IPS-15b (cell line): ENCODE data around the gene ZNF585A.
"Not testable (repeated sequence)": the region's sequence is repeated elsewhere in the genome, so short reads cannot be mapped to it uniquely, and the experiment has no call there.

Experiments
- H3K27me3 ChIP-seq: one replicate; pipeline ENCODE4 v1.6.1; 2013; ENCODE audit warnings: low read length; ENCODE audit not compliant: control insufficient read depth, insufficient read depth
- H3K36me3 ChIP-seq: one replicate; pipeline ENCODE4 v1.6.1; 2013; ENCODE audit warnings: low read length; ENCODE audit not compliant: control insufficient read depth, insufficient read depth
- H3K4me1 ChIP-seq: one replicate; pipeline ENCODE4 v1.6.1; 2013; ENCODE audit warnings: mild to moderate bottlenecking, low read length; ENCODE audit not compliant: control insufficient read depth, insufficient read depth
- H3K4me3 ChIP-seq: one replicate; pipeline ENCODE4 v1.5.1; 2013; ENCODE audit warnings: low read depth, low read length
- H3K9ac ChIP-seq: one replicate; pipeline ENCODE4 v1.6.1; 2013; ENCODE audit warnings: low read depth, mild to moderate bottlenecking, low read length
- H3K9me3 ChIP-seq: one replicate; pipeline ENCODE4 v1.6.1; 2013; ENCODE audit warnings: mild to moderate bottlenecking, low read length; ENCODE audit not compliant: control insufficient read depth, insufficient read depth

ZNF585A gene

GRCh38 chr19:37148214-37148613 lies 24.3 kb downstream of the ZNF585A start:
- Histone ChIP-seq H3K9ac (no peak overlapping the region), H3K27me3 (no peaks in the 10 kb centered on the region), H3K9me3 (peaks cover 14% of the 10 kb centered on the region), H3K4me3 (no peak overlapping the region), H3K4me1 (no peaks in the 10 kb centered on the region), H3K36me3 (peaks cover 13% of the 10 kb centered on the region)

DNA sequence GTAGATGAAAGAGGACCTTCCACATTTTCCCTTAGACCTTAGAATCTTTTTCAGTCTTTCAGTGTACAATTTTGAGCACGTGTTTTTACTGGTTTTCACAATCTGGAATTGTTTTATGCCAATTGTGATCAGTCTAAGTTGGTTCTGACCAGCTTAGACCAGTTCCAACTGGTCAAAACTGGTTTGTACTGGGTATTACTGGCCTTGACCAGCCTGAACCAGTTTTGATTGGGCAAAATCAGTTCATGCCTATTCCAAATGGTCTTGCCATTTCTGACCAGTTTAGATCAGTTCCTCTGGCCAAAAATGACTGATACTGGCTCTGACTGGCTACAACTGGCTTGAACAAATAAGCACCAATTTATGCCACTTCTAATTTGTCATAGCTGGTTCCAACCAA lies 36.4 kb downstream of the ZNF585A start:
- no peaks in the 10 kb centered on the region for H3K27me3 ChIP-seq
- peaks cover 28% of the 10 kb centered on the region for H3K9me3 ChIP-seq
- H3K36me3 ChIP-seq = no peaks in the 10 kb centered on the region
- H3K9ac ChIP-seq = no peak overlapping the region
- H3K4me1 ChIP-seq = no peaks in the 10 kb centered on the region
- no peak overlapping the region for H3K4me3 ChIP-seq

DNA sequence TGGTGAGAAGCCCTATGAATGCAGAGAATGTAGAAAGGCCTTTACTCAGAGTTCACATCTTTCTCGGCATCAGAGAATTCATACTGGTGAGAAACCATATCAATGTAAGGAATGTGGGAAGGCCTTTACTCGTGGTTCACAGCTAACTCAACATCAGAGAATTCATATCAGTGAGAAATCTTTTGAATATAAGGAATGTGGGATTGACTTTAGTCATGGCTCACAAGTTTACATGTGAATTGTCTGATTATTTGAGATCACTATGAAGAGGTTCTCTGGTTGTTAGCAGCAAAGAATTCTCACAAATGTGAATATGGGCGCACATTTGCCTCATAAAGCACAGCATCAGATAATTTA lies 43.7 kb downstream of the ZNF585A start:
- H3K36me3 ChIP-seq = peaks cover 15% of the 10 kb centered on the region
- peaks cover 63% of the 10 kb centered on the region for H3K9me3 ChIP-seq
- H3K4me1 ChIP-seq = no peaks in the 10 kb centered on the region
- no peaks in the 10 kb centered on the region for H3K27me3 ChIP-seq
- no peak overlapping the region for H3K9ac ChIP-seq
- no peak overlapping the region for H3K4me3 ChIP-seq

GRCh38 chr19:37127999-37128820 lies 44.3 kb downstream of the ZNF585A start:
- H3K36me3 ChIP-seq = peaks cover 15% of the 10 kb centered on the region
- peak overlapping the region; percentile 18 for H3K4me3 ChIP-seq
- no peaks in the 10 kb centered on the region for H3K4me1 ChIP-seq
- peaks cover 59% of the 10 kb centered on the region for H3K9me3 ChIP-seq
- H3K9ac ChIP-seq = no peak overlapping the region
- H3K27me3 ChIP-seq = no peaks in the 10 kb centered on the region

GRCh38 chr19:37122093-37122492 lies 50.4 kb downstream of the ZNF585A start:
- H3K9me3 ChIP-seq = peaks cover 31% of the 10 kb centered on the region
- not testable (repeated sequence) for H3K27me3 ChIP-seq, H3K4me1 ChIP-seq, H3K4me3 ChIP-seq, H3K9ac ChIP-seq, H3K36me3 ChIP-seq

GRCh38 chr19:37114001-37114400 lies 58.5 kb downstream of the ZNF585A start:
- H3K9me3 ChIP-seq = peaks cover 30% of the 10 kb centered on the region
- peaks cover 3% of the 10 kb centered on the region for H3K36me3 ChIP-seq
- no peak overlapping the region for H3K9ac ChIP-seq
- H3K4me1 ChIP-seq = no peaks in the 10 kb centered on the region
- no peak overlapping the region for H3K4me3 ChIP-seq
- no peaks in the 10 kb centered on the region for H3K27me3 ChIP-seq

DNA sequence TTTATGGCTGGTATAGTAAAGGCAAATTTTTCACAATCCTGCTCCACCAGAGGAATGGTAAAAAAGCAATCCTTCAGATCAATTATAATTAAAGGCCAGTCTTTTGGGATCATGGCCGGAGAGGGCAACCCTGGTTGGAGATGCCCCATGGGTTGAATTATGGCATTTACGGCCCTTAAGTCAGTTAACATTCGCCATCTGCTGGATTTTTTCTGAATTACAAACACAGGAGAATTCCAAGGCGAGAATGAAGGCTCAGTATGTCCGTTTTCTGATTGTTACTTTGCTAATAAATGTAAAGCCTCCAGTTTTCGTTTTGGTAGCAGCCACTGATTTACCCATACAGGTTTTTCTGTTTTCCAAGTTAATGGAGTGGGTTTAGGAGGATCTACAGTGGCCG lies 60.7 kb downstream of the ZNF585A start:
- H3K4me3 ChIP-seq, H3K9ac ChIP-seq, H3K36me3 ChIP-seq, H3K27me3 ChIP-seq, H3K4me1 ChIP-seq: not testable (repeated sequence)
- H3K9me3 ChIP-seq = peaks cover 30% of the 10 kb centered on the region

DNA sequence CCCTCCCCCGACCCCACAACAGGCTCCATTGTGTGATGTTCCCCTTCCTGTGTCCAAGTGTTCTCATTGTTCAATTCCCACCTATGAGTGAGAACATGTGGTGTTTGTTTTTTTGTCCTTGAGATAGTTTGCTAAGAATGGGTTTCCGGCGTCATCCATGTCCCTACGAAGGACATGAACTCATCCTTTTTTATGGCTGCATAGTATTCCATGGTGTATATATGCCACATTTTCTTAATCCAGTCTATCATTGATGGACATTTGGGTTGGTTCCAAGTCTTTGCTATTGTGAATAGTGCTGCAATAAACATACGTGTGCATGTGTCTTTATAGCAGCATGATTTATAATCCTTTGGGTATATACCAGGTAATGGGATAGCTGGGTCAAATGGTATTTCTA lies 68.4 kb downstream of the ZNF585A start:
- H3K9ac ChIP-seq, H3K36me3 ChIP-seq, H3K27me3 ChIP-seq, H3K9me3 ChIP-seq, H3K4me3 ChIP-seq, H3K4me1 ChIP-seq: not testable (repeated sequence)

DNA sequence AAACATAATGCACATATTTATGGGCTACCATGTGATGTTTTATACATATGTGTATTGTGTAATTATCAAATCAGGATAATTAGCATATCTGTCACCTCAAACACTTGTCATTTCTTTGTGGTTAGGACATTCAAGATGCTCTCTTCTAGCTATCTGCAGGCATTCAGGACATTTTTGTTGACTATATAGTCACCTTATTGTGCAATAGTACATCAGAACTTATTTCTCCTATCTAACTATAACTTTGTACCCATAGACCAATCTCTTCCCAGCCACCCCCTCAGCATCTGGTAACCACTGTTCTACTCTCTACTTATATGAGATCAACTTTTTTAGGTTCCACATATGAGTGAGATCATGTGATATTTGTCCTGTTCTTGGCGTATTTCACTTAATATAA lies 73.9 kb downstream of the ZNF585A start:
- Histone ChIP-seq H3K4me1 (no peaks in the 10 kb centered on the region), H3K9ac (no peak overlapping the region), H3K4me3 (no peak overlapping the region), H3K27me3 (no peaks in the 10 kb centered on the region), H3K9me3 (peaks cover 7% of the 10 kb centered on the region), H3K36me3 (peaks cover 4% of the 10 kb centered on the region)

GRCh38 chr19:37095859-37096258 lies 76.6 kb downstream of the ZNF585A start:
- peaks cover 5% of the 10 kb centered on the region for H3K36me3 ChIP-seq
- H3K27me3 ChIP-seq = no peaks in the 10 kb centered on the region
- no peak overlapping the region for H3K4me3 ChIP-seq
- H3K4me1 ChIP-seq = no peaks in the 10 kb centered on the region
- no peaks in the 10 kb centered on the region for H3K9me3 ChIP-seq
- no peak overlapping the region for H3K9ac ChIP-seq
